IPS-18a (cell line): Measurements from ENCODE around the gene BTBD18.

Experiments
- H3K27ac ChIP-seq: one replicate; pipeline ENCODE4 v1.5.1; 2013; ENCODE audit warnings: low read length
- H3K27me3 ChIP-seq: one replicate; pipeline ENCODE4 v1.6.1; 2013; ENCODE audit warnings: mild to moderate bottlenecking, low read length; ENCODE audit not compliant: control insufficient read depth, insufficient read depth
- H3K36me3 ChIP-seq: one replicate; pipeline ENCODE4 v1.6.1; 2013; ENCODE audit warnings: low read depth, low read length; ENCODE audit not compliant: control insufficient read depth
- H3K4me1 ChIP-seq: one replicate; pipeline ENCODE4 v1.6.1; 2013; ENCODE audit warnings: low read depth, low read length; ENCODE audit not compliant: control insufficient read depth
- H3K4me3 ChIP-seq: one replicate; pipeline ENCODE4 v1.5.1; 2013; ENCODE audit warnings: low read length
- H3K9ac ChIP-seq: one replicate; pipeline ENCODE4 v1.6.1; 2013; ENCODE audit warnings: mild to moderate bottlenecking, low read length, moderate library complexity
- H3K9me3 ChIP-seq: one replicate; pipeline ENCODE4 v1.6.1; 2013; ENCODE audit warnings: low read depth, low read length; ENCODE audit not compliant: control insufficient read depth

The BTBD18 gene

GRCh38 chr11:57752954-57753353, 1.3 kb upstream of the BTBD18 start:
- Histone ChIP-seq H3K4me1 (no peaks in the 10 kb centered on the region), H3K9ac (no peak overlapping the region), H3K9me3 (no peaks in the 10 kb centered on the region), H3K4me3 (no peak overlapping the region), H3K36me3 (no peaks in the 10 kb centered on the region), H3K27ac (no peak overlapping the region), H3K27me3 (no peaks in the 10 kb centered on the region)

- Histone ChIP-seq H3K4me1 (no peaks in the 10 kb centered on the region), H3K27ac (no peak overlapping the region), H3K9me3 (no peaks in the 10 kb centered on the region), H3K9ac (no peak overlapping the region), H3K4me3 (no peak overlapping the region), H3K27me3 (no peaks in the 10 kb centered on the region), H3K36me3 (no peaks in the 10 kb centered on the region)
These were observed 443 bp downstream of the BTBD18 start for GRCh38 chr11:57751176-57751575.

- Histone ChIP-seq H3K4me3 (no peak overlapping the region), H3K36me3 (peaks cover 26% of the 10 kb centered on the region), H3K9me3 (no peaks in the 10 kb centered on the region), H3K4me1 (peaks cover 8% of the 10 kb centered on the region), H3K9ac (no peak overlapping the region), H3K27me3 (no peaks in the 10 kb centered on the region), H3K27ac (no peak overlapping the region)
These were observed 4.7 kb downstream of the BTBD18 start for GRCh38 chr11:57746920-57747319.

GRCh38 chr11:57745206-57745605, 6.4 kb downstream of the BTBD18 start:
- peaks cover 8% of the 10 kb centered on the region for H3K4me1 ChIP-seq
- no peak overlapping the region for H3K9ac ChIP-seq
- no peak overlapping the region for H3K4me3 ChIP-seq
- no peaks in the 10 kb centered on the region for H3K27me3 ChIP-seq
- no peaks in the 10 kb centered on the region for H3K9me3 ChIP-seq
- H3K36me3 ChIP-seq, result peaks cover 26% of the 10 kb centered on the region
- no peak overlapping the region for H3K27ac ChIP-seq

- H3K4me3 ChIP-seq, result no peak overlapping the region
- no peaks in the 10 kb centered on the region for H3K9me3 ChIP-seq
- H3K9ac ChIP-seq, result no peak overlapping the region
- peaks cover 8% of the 10 kb centered on the region for H3K4me1 ChIP-seq
- H3K27ac ChIP-seq, result no peak overlapping the region
- peaks cover 29% of the 10 kb centered on the region for H3K36me3 ChIP-seq
- H3K27me3 ChIP-seq, result no peaks in the 10 kb centered on the region
These were observed 7.3 kb downstream of the BTBD18 start for GRCh38 chr11:57744357-57744756.

- Histone ChIP-seq H3K27ac (peak overlapping the region; percentile 72), H3K36me3 (peaks cover 49% of the 10 kb centered on the region), H3K4me3 (peak overlapping the region; percentile 91), H3K27me3 (no peaks in the 10 kb centered on the region), H3K9me3 (no peaks in the 10 kb centered on the region), H3K9ac (peak overlapping the region; percentile 95), H3K4me1 (peaks cover 8% of the 10 kb centered on the region)
These were observed 9.5 kb downstream of the BTBD18 start for GRCh38 chr11:57742087-57742452.

- peak within 1 kb of the TSS; percentile 95 for H3K9ac ChIP-seq
- peak within 1 kb of the TSS; percentile 72 for H3K27ac ChIP-seq
- H3K36me3 ChIP-seq, result peaks cover 49% of the 10 kb centered on the region
- H3K9me3 ChIP-seq, result no peaks in the 10 kb centered on the region
- peaks cover 8% of the 10 kb centered on the region for H3K4me1 ChIP-seq
- H3K27me3 ChIP-seq, result no peaks in the 10 kb centered on the region
- peak within 1 kb of the TSS; percentile 91 for H3K4me3 ChIP-seq
These were observed 10.2 kb downstream of the BTBD18 start, which contains the start of gene SELENOH for GRCh38 chr11:57741132-57742086. Gene SELENOH, plus strand, starts transcription at chr11:57741491. Its CDS starts 105 bp downstream, at chr11:57741596.

- Histone ChIP-seq H3K27ac (no peak overlapping the region), H3K4me1 (peaks cover 8% of the 10 kb centered on the region), H3K9ac (no peak overlapping the region), H3K36me3 (peaks cover 23% of the 10 kb centered on the region), H3K27me3 (no peaks in the 10 kb centered on the region), H3K4me3 (no peak overlapping the region), H3K9me3 (no peaks in the 10 kb centered on the region)
These were observed 15.9 kb downstream of the BTBD18 start for GRCh38 chr11:57735619-57736298.

- no peaks in the 10 kb centered on the region for H3K27me3 ChIP-seq
- no peaks in the 10 kb centered on the region for H3K9me3 ChIP-seq
- H3K27ac ChIP-seq, result no peak overlapping the region
- H3K4me1 ChIP-seq, result peaks cover 19% of the 10 kb centered on the region
- no peak overlapping the region for H3K4me3 ChIP-seq
- peaks cover 4% of the 10 kb centered on the region for H3K36me3 ChIP-seq
- H3K9ac ChIP-seq, result no peak overlapping the region
These were observed 19.0 kb downstream of the BTBD18 start for GRCh38 chr11:57732661-57733060.

- no peaks in the 10 kb centered on the region for H3K36me3 ChIP-seq
- no peaks in the 10 kb centered on the region for H3K9me3 ChIP-seq
- H3K4me1 ChIP-seq, result peaks cover 11% of the 10 kb centered on the region
- no peak overlapping the region for H3K9ac ChIP-seq
- peak overlapping the region; percentile 3 for H3K4me3 ChIP-seq
- H3K27ac ChIP-seq, result no peak overlapping the region
- no peaks in the 10 kb centered on the region for H3K27me3 ChIP-seq
These were observed 22.1 kb downstream of the BTBD18 start for GRCh38 chr11:57729479-57729878.

GRCh38 chr11:57728829-57729228, 22.8 kb downstream of the BTBD18 start:
- Histone ChIP-seq H3K4me1 (peaks cover 11% of the 10 kb centered on the region), H3K27ac (no peak overlapping the region), H3K9ac (peak overlapping the region; percentile 12), H3K9me3 (no peaks in the 10 kb centered on the region), H3K36me3 (no peaks in the 10 kb centered on the region), H3K4me3 (peak overlapping the region; percentile 3), H3K27me3 (no peaks in the 10 kb centered on the region)
